Putamen (tissue), 1 donor: Measurements from ENCODE around the gene STXBP3.

ENCODE experiments used
- DNase-seq: peaks from one replicate; pipeline ENCODE4 v3.0.0-alpha.2; 2016; ENCODE audit warnings: low spot score

Gene STXBP3

GRCh38 chr1:108801101-108801500 lies 54.6 kb downstream of the STXBP3 start:
- DNase-seq = no peak

GRCh38 chr1:108803548-108803947 lies 57.1 kb downstream of the STXBP3 start:
- no peak for DNase-seq

- DNase-seq = no peak
These were observed 62.0 kb downstream of the STXBP3 start for GRCh38 chr1:108808438-108808837.

GRCh38 chr1:108811611-108812010 lies 65.1 kb downstream of the STXBP3 start:
- no peak for DNase-seq

GRCh38 chr1:108813326-108813725 lies 66.9 kb downstream of the STXBP3 start:
- no peak for DNase-seq

- DNase-seq = peak; percentile 63
These were observed 68.1 kb downstream of the STXBP3 start for GRCh38 chr1:108814343-108815125.

GRCh38 chr1:108815566-108815965 lies 69.1 kb downstream of the STXBP3 start:
- no peak for DNase-seq

GRCh38 chr1:108816049-108816893 lies 69.8 kb downstream of the STXBP3 start:
- DNase-seq = peak; percentile 95

- no peak for DNase-seq
These were observed 70.5 kb downstream of the STXBP3 start for GRCh38 chr1:108817016-108817415.

- no peak for DNase-seq
These were observed 71.3 kb downstream of the STXBP3 start for GRCh38 chr1:108817811-108818210.

GRCh38 chr1:108819878-108820277 lies 73.4 kb downstream of the STXBP3 start:
- no peak for DNase-seq

- no peak for DNase-seq
These were observed 77.2 kb downstream of the STXBP3 start for GRCh38 chr1:108823632-108824031.

- no peak for DNase-seq
These were observed 77.6 kb downstream of the STXBP3 start for GRCh38 chr1:108824051-108824450.

GRCh38 chr1:108826081-108826635 lies 79.7 kb downstream of the STXBP3 start:
- peak; percentile 48 for DNase-seq

GRCh38 chr1:108828074-108828961 lies 81.8 kb downstream of the STXBP3 start:
- DNase-seq = peak; percentile 77

GRCh38 chr1:108829498-108829916 lies 83.0 kb downstream of the STXBP3 start:
- no peak for DNase-seq

- peak; percentile 58 for DNase-seq
These were observed 83.9 kb downstream of the STXBP3 start for GRCh38 chr1:108830119-108831008.

GRCh38 chr1:108831225-108831624 lies 84.8 kb downstream of the STXBP3 start:
- DNase-seq = no peak

- DNase-seq = no peak
These were observed 86.5 kb downstream of the STXBP3 start for GRCh38 chr1:108832929-108833328.

- DNase-seq = no peak
These were observed 95.2 kb downstream of the STXBP3 start for GRCh38 chr1:108841703-108842102.
